ENCODE data around the gene RPS6KA3.

- TF ChIP-seq CTCF (IDR thresholded peaks at IDR 0.05) (no peak), POLR2A (IDR thresholded peaks at IDR 0.05) (no peak)
These were observed 60.6 kb downstream of the RPS6KA3 start for GRCh38 chrX:20205927-20206708.

All from uterus (tissue), 2 donors.